ENCODE results near the gene NARF.

Gene NARF

GRCh38 chr17:82434216-82434565, 24.4 kb upstream of the NARF start:
- no peak for DNase-seq

GRCh38 chr17:82435103-82435502, 23.4 kb upstream of the NARF start:
- DNase-seq = no peak

GRCh38 chr17:82435601-82436583, 22.6 kb upstream of the NARF start:
- DNase-seq = no peak

- DNase-seq = no peak
Observed at GRCh38 chr17:82436601-82437324, 21.8 kb upstream of the NARF start.

GRCh38 chr17:82437325-82437668, 21.2 kb upstream of the NARF start:
- DNase-seq = no peak

- no peak for DNase-seq
Observed at GRCh38 chr17:82438401-82439193, 19.9 kb upstream of the NARF start.

GRCh38 chr17:82439194-82439828, 19.2 kb upstream of the NARF start:
- no peak for DNase-seq

GRCh38 chr17:82439829-82440365, 18.6 kb upstream of the NARF start:
- DNase-seq = no peak

GRCh38 chr17:82440469-82440981, 18.0 kb upstream of the NARF start:
- DNase-seq = no peak

GRCh38 chr17:82440991-82441627, 17.4 kb upstream of the NARF start:
- DNase-seq = no peak

GRCh38 chr17:82441691-82442487, 16.7 kb upstream of the NARF start:
- DNase-seq = no peak

GRCh38 chr17:82442643-82443464, 15.7 kb upstream of the NARF start:
- no peak for DNase-seq

- no peak for DNase-seq
Observed at GRCh38 chr17:82443465-82444283, 14.9 kb upstream of the NARF start.

GRCh38 chr17:82444284-82444893, 14.2 kb upstream of the NARF start:
- DNase-seq = no peak

- DNase-seq = no peak
Observed at GRCh38 chr17:82444941-82445521, 13.5 kb upstream of the NARF start.

- no peak for DNase-seq
Observed at GRCh38 chr17:82445542-82445941, 13.0 kb upstream of the NARF start.

GRCh38 chr17:82446124-82446523, 12.4 kb upstream of the NARF start:
- DNase-seq = no peak

GRCh38 chr17:82446649-82447048, 11.9 kb upstream of the NARF start:
- no peak for DNase-seq
